ENCODE results near the gene CACNA2D3.

The CACNA2D3 gene

GRCh38 chr3:54517424-54517823 lies 395.1 kb downstream of the CACNA2D3 start:
- Histone ChIP-seq H3K9ac (ENCODE audit: low read length) (no peak overlapping the region), H3K4me1 (ENCODE audit: control insufficient read depth, insufficient read depth, low read length) (no peaks in the 10 kb centered on the region), H3K4me3 (ENCODE audit: low read length) (no peak overlapping the region), H3K27me3 (replicated peaks; ENCODE audit: control insufficient read depth, insufficient read depth, low read length) (peaks cover 3% of the 10 kb centered on the region), H3K9me3 (ENCODE audit: control insufficient read depth, low read length) (peaks cover 30% of the 10 kb centered on the region), H3K36me3 (ENCODE audit: control insufficient read depth, insufficient read depth, low read length, severe bottlenecking) (no peaks in the 10 kb centered on the region)
- DNase-seq (ENCODE audit: low read depth): no peak

DNA sequence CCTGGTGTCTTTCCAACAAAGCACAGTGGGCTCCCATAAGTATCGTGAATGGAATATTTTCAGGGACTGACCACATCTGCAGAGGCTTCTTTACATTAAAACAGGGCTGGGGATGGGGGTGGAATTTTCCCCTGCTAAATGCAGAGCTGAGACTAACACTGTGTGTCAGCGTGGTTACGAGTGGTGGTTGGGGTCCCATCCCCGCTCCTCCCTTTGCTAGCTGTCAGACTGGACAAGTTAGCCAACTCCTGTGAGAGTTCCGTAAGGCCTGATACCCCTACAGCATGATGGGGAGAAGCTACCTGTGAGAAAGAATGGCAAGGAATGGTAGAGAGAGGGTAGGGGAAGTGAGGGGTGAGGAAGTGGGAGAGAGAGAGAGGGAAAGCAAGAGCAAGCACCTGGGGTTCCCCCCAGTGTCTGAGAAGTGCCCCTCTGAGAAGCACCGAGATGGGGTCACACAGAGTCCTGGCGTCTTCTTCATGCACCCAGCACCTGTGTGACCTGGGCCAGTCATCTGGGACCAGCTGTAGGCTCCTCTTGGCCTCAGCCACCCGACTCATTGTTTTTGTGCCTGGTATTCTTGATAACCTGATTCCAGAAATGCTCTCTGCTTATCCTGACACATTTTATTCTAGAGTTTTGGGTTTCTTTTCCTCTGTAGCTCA lies 395.8 kb downstream of the CACNA2D3 start:
- no peak for DNase-seq (ENCODE audit: low read depth)
- Histone ChIP-seq H3K4me1 (ENCODE audit: control insufficient read depth, insufficient read depth, low read length) (no peaks in the 10 kb centered on the region), H3K9me3 (ENCODE audit: control insufficient read depth, low read length) (peaks cover 33% of the 10 kb centered on the region), H3K27me3 (replicated peaks; ENCODE audit: control insufficient read depth, insufficient read depth, low read length) (peaks cover 3% of the 10 kb centered on the region), H3K4me3 (ENCODE audit: low read length) (no peak overlapping the region), H3K9ac (ENCODE audit: low read length) (no peak overlapping the region), H3K36me3 (ENCODE audit: control insufficient read depth, insufficient read depth, low read length, severe bottlenecking) (no peaks in the 10 kb centered on the region)

DNA sequence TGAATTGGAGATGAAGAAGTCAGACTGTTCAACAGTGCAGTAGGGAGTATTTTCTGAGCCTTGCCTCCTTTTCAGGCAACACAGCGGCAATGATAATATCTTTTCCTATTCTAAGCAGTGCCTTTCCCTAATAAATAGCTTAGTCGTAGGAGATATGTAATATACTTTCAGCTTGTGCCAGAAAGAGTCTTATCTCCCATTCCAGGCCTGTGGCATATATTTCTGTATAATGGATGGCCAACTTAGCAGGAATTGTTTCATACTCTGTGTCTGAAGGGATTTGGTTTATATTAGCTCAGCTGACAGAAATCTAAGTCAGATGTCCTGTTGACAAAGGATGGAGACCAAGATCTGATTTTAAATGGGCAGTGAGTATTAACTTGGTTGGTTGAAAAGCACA lies 397.1 kb downstream of the CACNA2D3 start:
- Histone ChIP-seq H3K4me1 (ENCODE audit: control insufficient read depth, insufficient read depth, low read length) (no peaks in the 10 kb centered on the region), H3K4me3 (ENCODE audit: low read length) (no peak overlapping the region), H3K36me3 (ENCODE audit: control insufficient read depth, insufficient read depth, low read length, severe bottlenecking) (no peaks in the 10 kb centered on the region), H3K9ac (ENCODE audit: low read length) (no peak overlapping the region), H3K27me3 (replicated peaks; ENCODE audit: control insufficient read depth, insufficient read depth, low read length) (peaks cover 3% of the 10 kb centered on the region), H3K9me3 (ENCODE audit: control insufficient read depth, low read length) (peaks cover 47% of the 10 kb centered on the region)
- DNase-seq (ENCODE audit: low read depth): no peak

- Histone ChIP-seq H3K4me3 (ENCODE audit: low read length) (no peak overlapping the region), H3K9ac (ENCODE audit: low read length) (no peak overlapping the region), H3K9me3 (ENCODE audit: control insufficient read depth, low read length) (peaks cover 52% of the 10 kb centered on the region), H3K27me3 (replicated peaks; ENCODE audit: control insufficient read depth, insufficient read depth, low read length) (peaks cover 3% of the 10 kb centered on the region), H3K36me3 (ENCODE audit: control insufficient read depth, insufficient read depth, low read length, severe bottlenecking) (no peaks in the 10 kb centered on the region), H3K4me1 (ENCODE audit: control insufficient read depth, insufficient read depth, low read length) (no peaks in the 10 kb centered on the region)
- DNase-seq (ENCODE audit: low read depth): no peak
Measured at GRCh38 chr3:54520060-54520459, 397.7 kb downstream of the CACNA2D3 start.

DNA sequence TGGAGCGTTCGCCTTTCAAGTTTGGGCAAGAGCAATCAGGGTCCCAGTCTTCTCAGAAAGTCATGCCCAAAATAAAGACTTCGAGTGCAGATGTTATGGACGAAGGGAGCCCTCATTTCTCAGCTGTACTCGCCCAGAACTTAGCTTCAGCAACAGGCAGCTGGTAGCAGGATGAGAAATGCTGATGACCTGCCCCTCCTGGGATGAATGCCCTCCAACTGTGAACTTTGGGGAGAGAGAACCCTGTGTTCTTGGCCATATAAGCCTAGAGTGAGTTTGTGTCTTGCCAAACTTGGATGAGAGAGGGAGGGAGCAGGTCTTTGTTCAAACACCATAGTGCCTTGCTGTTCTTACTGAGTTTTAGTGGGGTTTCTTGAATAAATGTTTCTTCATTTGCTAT lies 405.2 kb downstream of the CACNA2D3 start:
- no peak for DNase-seq (ENCODE audit: low read depth)
- Histone ChIP-seq H3K4me3 (ENCODE audit: low read length) (peak overlapping the region; percentile 58), H3K9ac (ENCODE audit: low read length) (peak overlapping the region; percentile 49), H3K27me3 (replicated peaks; ENCODE audit: control insufficient read depth, insufficient read depth, low read length) (no peaks in the 10 kb centered on the region), H3K9me3 (ENCODE audit: control insufficient read depth, low read length) (peaks cover 36% of the 10 kb centered on the region), H3K4me1 (ENCODE audit: control insufficient read depth, insufficient read depth, low read length) (peaks cover 20% of the 10 kb centered on the region), H3K36me3 (ENCODE audit: control insufficient read depth, insufficient read depth, low read length, severe bottlenecking) (no peaks in the 10 kb centered on the region)

- DNase-seq (ENCODE audit: low read depth): peak; percentile 58
- Histone ChIP-seq H3K9me3 (ENCODE audit: control insufficient read depth, low read length) (peaks cover 35% of the 10 kb centered on the region), H3K4me1 (ENCODE audit: control insufficient read depth, insufficient read depth, low read length) (peaks cover 20% of the 10 kb centered on the region), H3K9ac (ENCODE audit: low read length) (peak overlapping the region; percentile 49), H3K27me3 (replicated peaks; ENCODE audit: control insufficient read depth, insufficient read depth, low read length) (no peaks in the 10 kb centered on the region), H3K36me3 (ENCODE audit: control insufficient read depth, insufficient read depth, low read length, severe bottlenecking) (no peaks in the 10 kb centered on the region), H3K4me3 (ENCODE audit: low read length) (peak overlapping the region; percentile 58)
Measured at GRCh38 chr3:54527953-54528352, 405.6 kb downstream of the CACNA2D3 start.

DNA sequence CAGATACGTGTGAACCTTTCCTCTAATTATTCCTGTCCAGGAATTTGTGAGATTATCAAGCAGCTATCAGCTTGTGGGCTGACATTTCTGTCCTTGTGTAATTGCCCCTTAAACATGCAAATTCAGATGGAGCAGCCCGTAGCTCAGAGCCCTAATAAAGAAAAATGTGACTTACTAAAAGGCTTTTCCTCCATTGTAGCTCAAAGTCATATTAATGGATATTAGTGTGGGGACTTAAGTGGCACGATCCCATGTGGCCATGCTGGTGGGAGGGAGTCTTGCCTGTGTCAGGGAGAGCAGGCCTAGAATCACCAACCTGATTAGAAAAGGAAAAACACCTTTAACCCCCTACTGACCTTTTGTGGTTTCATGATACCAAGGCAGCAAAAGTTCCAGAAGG lies 406.3 kb downstream of the CACNA2D3 start:
- Histone ChIP-seq H3K4me3 (ENCODE audit: low read length) (no peak overlapping the region), H3K36me3 (ENCODE audit: control insufficient read depth, insufficient read depth, low read length, severe bottlenecking) (no peaks in the 10 kb centered on the region), H3K9me3 (ENCODE audit: control insufficient read depth, low read length) (peaks cover 29% of the 10 kb centered on the region), H3K9ac (ENCODE audit: low read length) (no peak overlapping the region), H3K4me1 (ENCODE audit: control insufficient read depth, insufficient read depth, low read length) (peaks cover 20% of the 10 kb centered on the region), H3K27me3 (replicated peaks; ENCODE audit: control insufficient read depth, insufficient read depth, low read length) (no peaks in the 10 kb centered on the region)
- DNase-seq (ENCODE audit: low read depth): no peak

- no peak for DNase-seq (ENCODE audit: low read depth)
- no peak overlapping the region for H3K4me3 ChIP-seq (ENCODE audit: low read length)
- no peak overlapping the region for H3K9ac ChIP-seq (ENCODE audit: low read length)
Measured at GRCh38 chr3:54530091-54530490, 407.7 kb downstream of the CACNA2D3 start.

GRCh38 chr3:54530944-54531343 lies 408.6 kb downstream of the CACNA2D3 start:
- Histone ChIP-seq H3K27me3 (replicated peaks; ENCODE audit: control insufficient read depth, insufficient read depth, low read length) (no peaks in the 10 kb centered on the region), H3K9ac (ENCODE audit: low read length) (no peak overlapping the region), H3K4me3 (ENCODE audit: low read length) (no peak overlapping the region), H3K4me1 (ENCODE audit: control insufficient read depth, insufficient read depth, low read length) (peaks cover 20% of the 10 kb centered on the region), H3K9me3 (ENCODE audit: control insufficient read depth, low read length) (peaks cover 7% of the 10 kb centered on the region), H3K36me3 (ENCODE audit: control insufficient read depth, insufficient read depth, low read length, severe bottlenecking) (no peaks in the 10 kb centered on the region)
- no peak for DNase-seq (ENCODE audit: low read depth)

More at GRCh38 chr3:54530091-54530490, 407.7 kb downstream of the CACNA2D3 start:
- peaks cover 16% of the 10 kb centered on the region for H3K9me3 ChIP-seq (ENCODE audit: control insufficient read depth, low read length)
- H3K27me3 ChIP-seq (replicated peaks; ENCODE audit: control insufficient read depth, insufficient read depth, low read length): no peaks in the 10 kb centered on the region
- H3K36me3 ChIP-seq (ENCODE audit: control insufficient read depth, insufficient read depth, low read length, severe bottlenecking): no peaks in the 10 kb centered on the region
- peaks cover 20% of the 10 kb centered on the region for H3K4me1 ChIP-seq (ENCODE audit: control insufficient read depth, insufficient read depth, low read length)

DNA sequence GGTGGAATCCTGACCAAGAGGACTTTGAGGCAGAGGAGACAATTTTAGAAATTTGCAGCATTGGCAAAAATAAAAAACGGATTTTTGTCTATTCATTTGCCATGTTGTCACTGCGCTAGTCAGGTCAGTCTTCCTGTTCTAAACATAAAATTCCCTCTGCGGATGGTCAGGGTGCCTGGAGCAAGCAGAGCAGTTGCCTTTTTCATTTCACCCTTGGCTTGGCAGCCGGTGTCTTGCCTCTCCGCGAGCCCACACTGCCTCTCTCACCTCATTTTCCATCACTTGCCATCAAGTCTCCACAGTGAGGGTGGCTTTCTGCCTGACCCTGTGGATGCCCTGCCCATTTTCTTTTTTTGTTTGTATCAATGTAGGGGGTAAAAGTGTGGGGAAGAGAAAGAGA lies 409.4 kb downstream of the CACNA2D3 start:
- H3K4me3 ChIP-seq (ENCODE audit: low read length): no peak overlapping the region
- no peaks in the 10 kb centered on the region for H3K27me3 ChIP-seq (replicated peaks; ENCODE audit: control insufficient read depth, insufficient read depth, low read length)
- H3K4me1 ChIP-seq (ENCODE audit: control insufficient read depth, insufficient read depth, low read length): peaks cover 20% of the 10 kb centered on the region
- H3K9ac ChIP-seq (ENCODE audit: low read length): no peak overlapping the region
- no peaks in the 10 kb centered on the region for H3K36me3 ChIP-seq (ENCODE audit: control insufficient read depth, insufficient read depth, low read length, severe bottlenecking)
- no peak for DNase-seq (ENCODE audit: low read depth)
- peaks cover 3% of the 10 kb centered on the region for H3K9me3 ChIP-seq (ENCODE audit: control insufficient read depth, low read length)

DNA sequence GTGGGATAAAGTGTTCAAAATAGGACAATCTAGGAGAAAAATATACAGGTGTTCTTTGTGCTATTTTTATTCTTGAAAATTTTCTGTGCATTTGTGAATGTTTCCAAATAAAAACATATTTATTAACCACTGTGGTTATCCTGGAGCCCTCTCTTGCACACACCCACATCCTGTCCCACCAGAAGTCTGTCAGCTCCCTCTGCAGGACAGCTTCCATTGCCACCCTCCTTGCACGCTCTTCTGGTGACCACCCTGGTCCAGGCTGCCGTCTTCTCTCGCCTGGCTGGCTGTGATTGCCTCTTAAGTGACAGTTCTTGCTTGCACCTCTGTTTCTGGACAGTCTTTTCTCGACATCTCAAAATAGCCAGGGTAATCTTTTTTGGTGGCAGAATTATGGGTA lies 411.5 kb downstream of the CACNA2D3 start:
- H3K9ac ChIP-seq (ENCODE audit: low read length): no peak overlapping the region
- H3K9me3 ChIP-seq (ENCODE audit: control insufficient read depth, low read length): no peaks in the 10 kb centered on the region
- DNase-seq (ENCODE audit: low read depth): no peak
- no peak overlapping the region for H3K4me3 ChIP-seq (ENCODE audit: low read length)
- no peaks in the 10 kb centered on the region for H3K36me3 ChIP-seq (ENCODE audit: control insufficient read depth, insufficient read depth, low read length, severe bottlenecking)
- H3K4me1 ChIP-seq (ENCODE audit: control insufficient read depth, insufficient read depth, low read length): no peaks in the 10 kb centered on the region
- H3K27me3 ChIP-seq (replicated peaks; ENCODE audit: control insufficient read depth, insufficient read depth, low read length): no peaks in the 10 kb centered on the region

- H3K4me3 ChIP-seq (ENCODE audit: low read length): no peak overlapping the region
- no peak for DNase-seq (ENCODE audit: low read depth)
- H3K4me1 ChIP-seq (ENCODE audit: control insufficient read depth, insufficient read depth, low read length): no peaks in the 10 kb centered on the region
- H3K9ac ChIP-seq (ENCODE audit: low read length): no peak overlapping the region
- no peaks in the 10 kb centered on the region for H3K9me3 ChIP-seq (ENCODE audit: control insufficient read depth, low read length)
- H3K36me3 ChIP-seq (ENCODE audit: control insufficient read depth, insufficient read depth, low read length, severe bottlenecking): no peaks in the 10 kb centered on the region
- H3K27me3 ChIP-seq (replicated peaks; ENCODE audit: control insufficient read depth, insufficient read depth, low read length): no peaks in the 10 kb centered on the region
Measured at GRCh38 chr3:54535619-54536018, 413.3 kb downstream of the CACNA2D3 start.
